ENCODE data around the gene ADK.

The ADK gene

DNA sequence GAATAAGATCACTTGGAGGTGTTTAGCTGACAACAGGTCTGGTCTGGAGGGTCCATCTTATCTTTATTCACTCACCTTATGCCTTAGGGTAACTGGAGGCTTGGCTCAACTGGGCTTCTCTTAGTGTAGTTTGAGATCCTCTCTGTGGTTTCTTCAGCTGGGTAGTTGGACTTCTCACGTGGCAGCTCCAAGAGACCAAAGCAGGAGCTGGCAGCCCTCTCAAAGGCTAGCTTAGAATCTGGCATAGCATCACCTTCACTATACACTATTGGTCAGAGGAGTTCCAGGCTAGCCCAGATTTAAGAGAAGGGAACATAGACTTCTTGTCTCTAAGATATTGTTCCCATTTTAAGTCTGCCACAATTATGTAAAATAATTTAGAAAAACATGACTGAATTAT, 16.4 kb downstream of the ADK start:
- H3K36me3 ChIP-seq (replicated peaks; ENCODE audit: low read depth, low read length): no peaks in the 10 kb centered on the region
- H4K20me1 ChIP-seq (ENCODE audit: insufficient read depth, low read length): no peaks in the 10 kb centered on the region
- H3K4me1 ChIP-seq (ENCODE audit: low read length): peaks cover 9% of the 10 kb centered on the region
- H2AFZ ChIP-seq (ENCODE audit: low read depth, low read length): no peak overlapping the region
- H3K4me2 ChIP-seq (ENCODE audit: low read length): no peak overlapping the region
- no peaks in the 10 kb centered on the region for H3K9me3 ChIP-seq (ENCODE audit: insufficient read depth, low read length)
- no peaks in the 10 kb centered on the region for H3K27me3 ChIP-seq (ENCODE audit: low read depth, low read length)
- H3K9ac ChIP-seq (ENCODE audit: low read length): no peak overlapping the region
- no peak overlapping the region for H3K4me3 ChIP-seq (ENCODE audit: low read length)
- H3K27ac ChIP-seq (ENCODE audit: low read length): no peak overlapping the region
- no peak for TF ChIP-seq EZH2phosphoT487 (IDR thresholded peaks at IDR 0.05; ENCODE audit: low read depth)
- TF ChIP-seq, protein P1, sequence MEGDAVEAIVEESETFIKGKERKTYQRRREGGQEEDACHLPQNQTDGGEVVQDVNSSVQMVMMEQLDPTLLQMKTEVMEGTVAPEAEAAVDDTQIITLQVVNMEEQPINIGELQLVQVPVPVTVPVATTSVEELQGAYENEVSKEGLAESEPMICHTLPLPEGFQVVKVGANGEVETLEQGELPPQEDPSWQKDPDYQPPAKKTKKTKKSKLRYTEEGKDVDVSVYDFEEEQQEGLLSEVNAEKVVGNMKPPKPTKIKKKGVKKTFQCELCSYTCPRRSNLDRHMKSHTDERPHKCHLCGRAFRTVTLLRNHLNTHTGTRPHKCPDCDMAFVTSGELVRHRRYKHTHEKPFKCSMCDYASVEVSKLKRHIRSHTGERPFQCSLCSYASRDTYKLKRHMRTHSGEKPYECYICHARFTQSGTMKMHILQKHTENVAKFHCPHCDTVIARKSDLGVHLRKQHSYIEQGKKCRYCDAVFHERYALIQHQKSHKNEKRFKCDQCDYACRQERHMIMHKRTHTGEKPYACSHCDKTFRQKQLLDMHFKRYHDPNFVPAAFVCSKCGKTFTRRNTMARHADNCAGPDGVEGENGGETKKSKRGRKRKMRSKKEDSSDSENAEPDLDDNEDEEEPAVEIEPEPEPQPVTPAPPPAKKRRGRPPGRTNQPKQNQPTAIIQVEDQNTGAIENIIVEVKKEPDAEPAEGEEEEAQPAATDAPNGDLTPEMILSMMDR (IDR thresholded peaks at IDR 0.05; ENCODE audit: low read depth, low read length): no peak
- no peaks in the 10 kb centered on the region for H3K79me2 ChIP-seq (ENCODE audit: low read length)

DNA sequence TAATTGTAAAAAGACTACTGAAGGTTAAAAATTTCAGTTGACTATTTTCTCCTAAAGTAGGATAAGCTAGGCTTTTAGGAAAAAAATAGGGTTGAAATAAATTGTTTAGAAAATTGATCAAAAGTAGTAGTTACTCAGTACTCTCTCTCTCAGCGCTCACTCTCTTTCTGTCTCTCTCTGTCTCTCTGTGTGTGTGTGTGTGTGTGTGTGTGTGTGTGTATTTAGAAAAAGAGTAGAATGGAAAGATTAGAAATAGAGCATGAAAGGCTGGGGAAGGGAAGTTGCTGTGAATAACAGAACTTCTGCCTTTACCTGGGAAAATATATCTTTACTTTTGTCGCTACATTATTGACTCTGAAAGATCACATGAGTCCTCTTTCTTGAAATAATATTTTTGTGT, 20.6 kb downstream of the ADK start:
- H3K4me3 ChIP-seq (ENCODE audit: low read length): no peak overlapping the region
- H3K36me3 ChIP-seq (replicated peaks; ENCODE audit: low read depth, low read length): no peaks in the 10 kb centered on the region
- no peak for TF ChIP-seq EZH2phosphoT487 (IDR thresholded peaks at IDR 0.05; ENCODE audit: low read depth)
- TF ChIP-seq, protein P1 (IDR thresholded peaks at IDR 0.05; ENCODE audit: low read depth, low read length): no peak
- peaks cover 3% of the 10 kb centered on the region for H3K4me1 ChIP-seq (ENCODE audit: low read length)
- no peak overlapping the region for H2AFZ ChIP-seq (ENCODE audit: low read depth, low read length)
- no peak overlapping the region for H3K4me2 ChIP-seq (ENCODE audit: low read length)
- H4K20me1 ChIP-seq (ENCODE audit: insufficient read depth, low read length): no peaks in the 10 kb centered on the region
- H3K9me3 ChIP-seq (ENCODE audit: insufficient read depth, low read length): no peaks in the 10 kb centered on the region
- H3K27me3 ChIP-seq (ENCODE audit: low read depth, low read length): no peaks in the 10 kb centered on the region
- H3K79me2 ChIP-seq (ENCODE audit: low read length): no peaks in the 10 kb centered on the region; the same call in 1 of the 2 replicates
- H3K9ac ChIP-seq (ENCODE audit: low read length): no peak overlapping the region
- no peak overlapping the region for H3K27ac ChIP-seq (ENCODE audit: low read length)

DNA sequence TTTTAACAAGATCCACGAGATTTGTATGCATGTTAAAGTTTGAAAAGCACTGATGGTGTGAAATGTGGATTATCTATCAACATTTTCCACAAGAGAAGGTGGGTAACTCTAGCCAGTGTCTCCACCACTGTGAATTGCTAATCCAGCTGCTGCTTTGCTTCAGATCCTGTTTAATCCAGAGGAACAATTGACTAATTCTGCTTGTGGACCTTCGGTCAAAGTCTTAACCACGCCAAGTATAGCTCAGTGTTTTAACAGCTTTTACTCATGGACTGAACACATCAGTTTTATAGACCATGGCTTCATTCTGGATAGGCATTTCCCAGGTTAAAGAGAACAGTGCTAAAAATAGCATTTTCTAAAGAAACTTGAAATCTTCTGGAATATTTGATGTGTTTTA, 23.5 kb downstream of the ADK start:
- Histone ChIP-seq H4K20me1 (ENCODE audit: insufficient read depth, low read length) (no peaks in the 10 kb centered on the region), H3K36me3 (replicated peaks; ENCODE audit: low read depth, low read length) (no peaks in the 10 kb centered on the region), H3K4me2 (ENCODE audit: low read length) (no peak overlapping the region), H3K4me1 (ENCODE audit: low read length) (peaks cover 4% of the 10 kb centered on the region; the same call in 1 of the 2 replicates), H3K4me3 (ENCODE audit: low read length) (no peak overlapping the region), H3K27me3 (ENCODE audit: low read depth, low read length) (no peaks in the 10 kb centered on the region), H2AFZ (ENCODE audit: low read depth, low read length) (no peak overlapping the region), H3K9ac (ENCODE audit: low read length) (no peak overlapping the region), H3K9me3 (ENCODE audit: insufficient read depth, low read length) (no peaks in the 10 kb centered on the region), H3K27ac (ENCODE audit: low read length) (no peak overlapping the region), H3K79me2 (ENCODE audit: low read length) (peaks cover 21% of the 10 kb centered on the region)
- TF ChIP-seq, protein P1 (IDR thresholded peaks at IDR 0.05; ENCODE audit: low read depth, low read length): no peak
- TF ChIP-seq EZH2phosphoT487 (IDR thresholded peaks at IDR 0.05; ENCODE audit: low read depth): no peak

DNA sequence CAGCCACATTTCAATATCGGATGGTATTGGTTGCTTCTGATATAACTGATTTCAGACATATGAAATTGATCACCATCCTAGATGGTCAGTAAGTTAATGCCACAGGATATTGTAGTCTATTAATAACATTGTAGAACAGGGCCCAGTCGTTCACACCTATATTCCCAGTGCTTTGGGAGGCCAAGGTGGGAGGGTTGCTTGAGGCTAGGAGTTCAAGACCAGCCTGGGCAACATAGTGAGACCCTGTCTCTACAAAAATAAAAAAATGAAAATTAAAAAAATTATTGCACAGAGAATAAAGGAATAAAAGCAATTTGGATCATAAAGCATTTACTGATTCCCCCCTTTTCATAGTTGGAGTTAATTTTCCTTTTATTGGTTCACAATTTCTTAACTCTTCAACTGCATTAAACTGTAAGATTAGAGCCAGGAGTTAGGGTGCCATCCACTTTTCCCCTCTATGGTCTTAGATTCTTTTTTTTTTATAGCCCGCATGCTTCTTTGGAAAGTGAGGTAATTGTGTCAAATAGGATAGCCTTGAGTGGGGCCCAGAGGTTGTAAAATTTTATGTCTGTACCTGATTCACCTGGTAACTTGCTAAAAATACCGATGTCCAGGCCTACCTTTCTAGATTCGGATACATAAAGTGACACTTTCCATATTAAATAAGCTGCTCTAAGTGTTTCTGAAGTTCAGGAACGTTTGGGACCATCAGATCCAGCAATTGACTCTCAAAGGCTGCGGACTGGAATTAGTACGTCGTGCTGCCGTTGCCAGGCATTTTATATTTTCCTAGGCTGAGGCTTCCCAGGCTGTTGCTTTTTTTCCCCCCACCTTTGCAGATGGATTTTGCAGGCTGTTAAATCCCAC, 24.7 kb downstream of the ADK start:
- H3K27ac ChIP-seq (ENCODE audit: low read length): peak overlapping the region; percentile 56
- H3K27me3 ChIP-seq (ENCODE audit: low read depth, low read length): no peaks in the 10 kb centered on the region
- TF ChIP-seq, protein P1 (IDR thresholded peaks at IDR 0.05; ENCODE audit: low read depth, low read length): no peak
- no peak for TF ChIP-seq EZH2phosphoT487 (IDR thresholded peaks at IDR 0.05; ENCODE audit: low read depth)
- no peaks in the 10 kb centered on the region for H4K20me1 ChIP-seq (ENCODE audit: insufficient read depth, low read length)
- H3K4me1 ChIP-seq (ENCODE audit: low read length): peaks cover 4% of the 10 kb centered on the region; the same call in 1 of the 2 replicates
- peak overlapping the region; percentile 83 for H3K4me3 ChIP-seq (ENCODE audit: low read length)
- H3K9ac ChIP-seq (ENCODE audit: low read length): peak overlapping the region; percentile 82
- H3K9me3 ChIP-seq (ENCODE audit: insufficient read depth, low read length): no peaks in the 10 kb centered on the region
- H3K4me2 ChIP-seq (ENCODE audit: low read length): peak overlapping the region; percentile 79
- peak overlapping the region; percentile 78 for H2AFZ ChIP-seq (ENCODE audit: low read depth, low read length)
- H3K79me2 ChIP-seq (ENCODE audit: low read length): peaks cover 25% of the 10 kb centered on the region
- no peaks in the 10 kb centered on the region for H3K36me3 ChIP-seq (replicated peaks; ENCODE audit: low read depth, low read length)

All from OCI-LY3 (cell line).